Left lung (tissue), 10 donors: Measurements from ENCODE around the gene DRD3. TPM values are rescaled to one million over a fixed set of nuclear protein-coding genes. Genes with fewer than 3 reads are reported as not detected.

Experiments used
- ATAC-seq: fragments of 200-7000 bp; cut with Tn5 transposase; one replicate; pipeline ENCODE4 v1.9.1; 2020; ENCODE audit warnings: moderate library complexity
- DNase-seq, 4 donors: peaks; one replicate each; pipeline ENCODE4 v3.0.0-alpha.2; 2013 to 2020
- H3K27ac ChIP-seq, 2 donors: fragments of 200-600 bp; sonication (generic) in 1 of 2; one replicate each; pipeline versions ENCODE4 v1.5.0 to v1.8.0; 2020 to 2021
- H3K27me3 ChIP-seq, 2 donors: fragments of 200-600 bp; sonication (generic) in 1 of 2; one replicate each; pipeline versions ENCODE4 v1.5.0 to v1.8.0; 2020 to 2021
- H3K36me3 ChIP-seq, 2 donors: fragments of 200-600 bp; sonication (generic) in 1 of 2; one replicate each; pipeline versions ENCODE4 v1.5.0 to v1.8.0; 2020 to 2021
- H3K4me1 ChIP-seq, 2 donors: fragments of 200-600 bp; one replicate each; pipeline ENCODE4 v1.8.0; 2021
- H3K4me3 ChIP-seq, 2 donors: fragments of 200-600 bp; sonication (generic) in 1 of 2; one replicate each; pipeline versions ENCODE4 v1.5.0 to v1.8.0; 2020 to 2021; ENCODE audit warnings: mild to moderate bottlenecking in 1 of 2
- H3K9me3 ChIP-seq, 2 donors: fragments of 200-600 bp; sonication (generic) in 1 of 2; one replicate each; pipeline versions ENCODE4 v1.5.0 to v1.8.0; 2020 to 2021
- CTCF ChIP-seq, 2 donors: fragments of 200-600 bp; sonication (generic) in 1 of 2; IDR thresholded peaks; one replicate each; pipeline versions ENCODE4 v1.5.0 to v1.8.0; 2021; ENCODE audit warnings: antibody characterized with exemption in 2 of 2
- intact Hi-C, 2 donors: fragments of 100-400 bp; cut with DNase I; formaldehyde crosslinking; loops; one replicate each; pipeline versions ENCODE4 v1.11.2 to v1.14.2; 2022
- polyA plus RNA-seq, 6 donors: library from polyadenylated mRNA; unstranded; fragments of 120-200 nt; gene quantifications; one replicate each; pipeline ENCODE4 v1.2.1, GENCODE V29; 2013; ENCODE audit not compliant: insufficient read length in 6 of 6
- total RNA-seq, 2 donors: library from RNA; stranded (reverse); fragmentation: NEBNext Ultra II Directional; extraction: Animal tissue kit (Norgen Biotek cat#: 25700); gene quantifications; one replicate each; pipeline ENCODE4 v1.2.1, GENCODE V29; 2021
- donor health status: DM: no; HTN: yes; CAD: no.
- donor health status: DM: no; HTN: no; CAD: no.

Gene DRD3
- total and polyA plus RNA-seq, 8 donors: not detected

- Histone ChIP-seq H3K27me3 (no peaks in the 10 kb centered on the region), H3K36me3 (no peaks in the 10 kb centered on the region), H3K9me3 (no peaks in the 10 kb centered on the region), H3K4me1 (peaks cover 0 to 4% of the 10 kb centered on the region in 2 donors), H3K4me3 (no peak overlapping the region), H3K27ac (peak overlapping the region in 1 of 2 donors; percentile 3)
- ATAC-seq (no peak), DNase-seq (no peak)
- no peak for TF ChIP-seq CTCF (IDR thresholded peaks at IDR 0.05)
- intact Hi-C loops: no loop called here
Observed at GRCh38 chr3:114119776-114120175, 59.1 kb downstream of the DRD3 start.

DNA sequence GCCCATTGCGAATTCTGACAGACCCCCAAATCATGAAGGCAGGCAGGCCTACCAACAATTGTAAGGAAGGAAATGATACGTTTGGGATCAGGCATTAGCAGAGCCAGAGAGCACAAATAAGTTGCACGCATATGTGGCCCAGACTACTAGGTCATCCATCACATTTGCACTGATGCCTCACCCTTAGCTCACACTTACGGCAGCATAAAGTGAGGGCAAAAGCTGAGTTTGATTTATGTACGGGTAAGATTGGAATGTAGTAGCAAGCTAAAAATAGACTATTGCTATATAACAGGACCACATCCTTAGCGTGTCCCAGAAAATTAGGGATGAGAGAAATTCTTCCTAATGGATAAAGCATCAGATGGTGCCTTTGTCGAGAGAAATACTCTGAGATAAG lies 63.7 kb downstream of the DRD3 start:
- no peak for DNase-seq
- Histone ChIP-seq H3K9me3 (no peaks in the 10 kb centered on the region), H3K36me3 (no peaks in the 10 kb centered on the region), H3K27me3 (no peaks in the 10 kb centered on the region), H3K4me3 (no peak overlapping the region), H3K27ac (no peak overlapping the region), H3K4me1 (peaks cover 0 to 9% of the 10 kb centered on the region in 2 donors)
- TF ChIP-seq CTCF (IDR thresholded peaks at IDR 0.05): no peak
- intact Hi-C loops: no loop called here
- ATAC-seq: no peak

DNA sequence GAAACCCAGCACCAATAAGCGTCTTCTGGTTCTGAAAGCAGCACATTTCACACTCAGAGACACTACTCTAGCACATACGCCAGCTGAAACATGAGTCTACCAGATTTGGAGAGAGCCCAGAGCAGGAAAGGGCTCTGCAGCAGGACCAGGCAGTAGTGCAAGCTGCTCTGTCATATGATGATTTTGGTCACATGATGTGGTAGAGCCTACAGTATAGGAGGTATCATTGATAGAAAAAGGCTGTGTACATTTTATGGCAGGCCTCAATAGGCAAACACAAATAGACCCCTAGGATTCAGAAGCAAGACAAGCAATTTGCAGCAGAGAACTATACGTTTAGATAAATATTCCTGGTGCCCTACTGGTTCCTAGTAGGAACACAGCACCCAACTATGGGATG lies 64.1 kb downstream of the DRD3 start:
- no peaks in the 10 kb centered on the region for H3K27me3 ChIP-seq
- H3K4me3 ChIP-seq: no peak overlapping the region
- no peaks in the 10 kb centered on the region for H3K36me3 ChIP-seq
- no peak for TF ChIP-seq CTCF (IDR thresholded peaks at IDR 0.05)
- no peaks in the 10 kb centered on the region for H3K9me3 ChIP-seq
- H3K27ac ChIP-seq: no peak overlapping the region
- peaks cover 0 to 12% of the 10 kb centered on the region in 2 donors for H3K4me1 ChIP-seq
- no peak for DNase-seq
- ATAC-seq: no peak
- intact Hi-C loops: no loop called here

DNA sequence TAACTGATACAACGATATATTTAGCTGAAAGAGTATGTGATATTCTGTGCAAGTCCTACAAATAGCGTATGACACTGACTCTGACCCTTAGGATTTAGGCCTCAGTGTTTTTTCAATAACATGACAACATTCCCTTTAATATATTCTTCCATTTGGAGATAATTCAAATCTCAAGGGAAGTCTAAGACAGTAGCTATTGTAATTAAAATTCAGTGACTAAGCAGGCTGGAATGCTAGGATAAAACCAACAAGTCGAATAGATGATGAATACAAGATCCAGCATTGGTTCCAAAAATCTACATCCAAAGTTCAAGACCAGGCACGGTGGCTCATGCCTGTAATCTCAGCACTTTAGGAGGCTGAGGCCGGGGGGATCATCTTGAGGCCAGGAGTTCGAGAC lies 66.2 kb downstream of the DRD3 start:
- Histone ChIP-seq H3K27ac (no peak overlapping the region), H3K27me3 (no peaks in the 10 kb centered on the region), H3K4me3 (no peak overlapping the region), H3K9me3 (no peaks in the 10 kb centered on the region), H3K36me3 (no peaks in the 10 kb centered on the region), H3K4me1 (peaks cover 0 to 12% of the 10 kb centered on the region in 2 donors)
- no peak for TF ChIP-seq CTCF (IDR thresholded peaks at IDR 0.05)
- ATAC-seq: no peak
- no peak for DNase-seq
- intact Hi-C loops: no loop called here

DNA sequence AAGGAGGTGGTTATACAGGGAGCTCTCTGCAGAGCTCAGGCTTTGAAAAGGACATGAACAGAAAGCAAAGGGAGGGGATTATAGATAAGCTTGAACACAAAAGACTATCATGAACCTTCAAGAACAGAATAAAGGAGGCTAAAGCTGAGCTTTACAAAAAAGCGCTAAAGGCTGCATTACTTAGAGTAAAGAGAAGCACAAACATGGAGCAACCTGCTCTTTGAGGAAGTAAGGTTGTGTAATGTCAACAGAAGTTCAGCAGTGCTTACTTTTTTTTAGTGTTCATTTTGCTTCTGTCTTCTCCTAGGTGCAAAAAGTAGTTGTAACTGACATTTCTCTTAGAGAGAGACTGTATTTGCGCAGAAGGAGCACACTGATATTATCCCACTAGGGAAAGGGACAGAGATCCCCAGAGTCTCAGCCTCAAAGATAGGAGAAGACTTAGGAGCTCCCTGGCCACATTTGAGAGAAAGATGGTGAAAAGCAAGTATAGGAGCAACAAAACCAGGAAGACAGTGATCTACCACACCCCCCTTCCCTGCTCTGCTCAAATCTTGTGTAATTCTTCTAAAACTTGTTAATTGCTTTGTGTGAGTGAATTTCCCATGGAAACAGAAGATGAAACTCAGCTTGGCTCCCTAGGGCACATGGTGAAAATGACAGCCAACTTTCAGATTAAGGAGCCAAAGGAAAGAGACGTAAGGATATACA lies 67.6 kb downstream of the DRD3 start:
- no peak for TF ChIP-seq CTCF (IDR thresholded peaks at IDR 0.05)
- DNase-seq (no peak), ATAC-seq (peak; percentile 67)
- no peaks in the 10 kb centered on the region for H3K36me3 ChIP-seq
- H3K27ac ChIP-seq: peak overlapping the region in 1 of 2 donors; percentile 91
- no peaks in the 10 kb centered on the region for H3K9me3 ChIP-seq
- peaks cover 0 to 12% of the 10 kb centered on the region in 2 donors for H3K4me1 ChIP-seq
- no peaks in the 10 kb centered on the region for H3K27me3 ChIP-seq
- intact Hi-C loops: no loop called here
- H3K4me3 ChIP-seq: no peak overlapping the region
